SK-N-SH treated with all-trans-retinoic acid at 6 μM for 48 hours (cell line): Measurements from ENCODE around the gene DAB2IP.

Experiments used
- CSDC2 ChIP-seq: fragments of 250-450 bp; sonication (Bioruptor Pico); IDR thresholded peaks from 2 replicates; pipeline ENCODE4 v1.5.0; 2020; ENCODE audit warnings: mild to moderate bottlenecking, moderate library complexity
- ISL1 ChIP-seq: fragments of 250-450 bp; sonication (Bioruptor Pico); IDR thresholded peaks from 2 replicates; pipeline ENCODE4 v2.1.2; 2022; ENCODE audit warnings: mild to moderate bottlenecking, moderate library complexity
- PATZ1 ChIP-seq: fragments of 250-450 bp; sonication (Bioruptor Pico); IDR thresholded peaks from 2 replicates; pipeline ENCODE4 v1.8.0; 2020; ENCODE audit warnings: mild to moderate bottlenecking, moderate library complexity, borderline replicate concordance
- PPARA ChIP-seq: fragments of 250-450 bp; sonication (Bioruptor Pico); IDR thresholded peaks from 2 replicates; pipeline ENCODE4 v1.5.0; 2020; ENCODE audit warnings: mild to moderate bottlenecking, borderline replicate concordance
- RARB ChIP-seq: fragments of 250-450 bp; sonication (Bioruptor Pico); IDR thresholded peaks from 2 replicates; pipeline ENCODE4 v1.8.0; 2021; ENCODE audit warnings: mild to moderate bottlenecking, moderate library complexity
- ZNF70 ChIP-seq: fragments of 450-650 bp; formaldehyde crosslinking; IDR thresholded peaks from 2 replicates; pipeline ENCODE4 v1.5.0; 2020; ENCODE audit warnings: mild to moderate bottlenecking, moderate library complexity

- TF ChIP-seq RARB: no peak
- TF ChIP-seq ISL1 (CRISPR knock-in tag): no peak
- no peak for TF ChIP-seq ZNF70
- TF ChIP-seq PPARA (CRISPR knock-in tag): no peak
- TF ChIP-seq CSDC2 (CRISPR knock-in tag): no peak
- no peak for TF ChIP-seq PATZ1 (CRISPR knock-in tag)
Measured at GRCh38 chr9:121694001-121694400, 42.6 kb downstream of the DAB2IP start.
